K562 (cell line): ENCODE results near the gene PHKB. TPM values are rescaled to one million over a fixed set of nuclear protein-coding genes. Genes with fewer than 3 reads are reported as not detected.

Source experiments
- ATAC-seq: fragments of 200-7000 bp; cut with Tn5 transposase; 3 replicates; pipeline ENCODE4 v1.9.1; 2020; ENCODE audit warnings: moderate library complexity
- BruUV-seq: library from RNA; stranded (reverse); fragments of 400-500 nt; replicated peaks from 2 replicates; lab custom pipeline; 2021; lab: Mats Ljungman, UMichigan
- CTCF ChIA-PET: fragments of 300-600 bp; formaldehyde crosslinking; extraction: SDS; loops from one replicate; lab custom pipeline; 2021; ENCODE audit warnings: low intra/inter-chr PET ratio; lab: Yijun Ruan, JAX
- POLR2A ChIA-PET: fragments of 300-600, 350-650 bp; sonication (Branson Sonifier 250); formaldehyde crosslinking; extraction: SDS; loops from one replicate; lab custom pipeline; 2021; ENCODE audit warnings: antibody characterized with exemption, inconsistent platforms; lab: Yijun Ruan, JAX
- DNase-seq, 4 experiments: peaks; one replicate each; pipeline versions ENCODE4 v3.0.0 to v3.0.0-alpha.2; 2011 to 2018; ENCODE audit warnings: low spot score in 3 of 4, mixed read lengths in 3 of 4; ENCODE audit errors: extremely low read depth in 1 of 4
- FAIRE-seq: peaks from 2 replicates; lab custom pipeline; 2011; peaks lifted over from hg19 to GRCh38; lab: Jason Lieb, UNC
- H2AFZ ChIP-seq: 2 replicates; pipeline ENCODE4 v1.6.0; 2011; ENCODE audit warnings: low read depth, low read length, control low read depth, inconsistent platforms
- H3K27ac ChIP-seq: fragments of 200-600 bp; 3 replicates; pipeline ENCODE4 v1.8.0; 2011; ENCODE audit warnings: low read depth, mild to moderate bottlenecking, control low read depth, inconsistent platforms, low read length, moderate library complexity, mixed read lengths; ENCODE audit errors: extremely low read depth
- H3K27me3 ChIP-seq, 2 experiments: fragments of 300-600 bp in 1 of 2; 2 replicates in 1 of 2; 3 replicates in 1 of 2; pipeline versions ENCODE4 v1.6.0 to v1.8.0; 2011; ENCODE audit warnings: inconsistent platforms in 2 of 2, low read length in 2 of 2, mild to moderate bottlenecking in 1 of 2, mixed read lengths in 1 of 2, moderate library complexity in 1 of 2; ENCODE audit not compliant: control insufficient read depth in 2 of 2, insufficient read depth in 2 of 2
- H3K36me3 ChIP-seq: fragments of 300-600 bp; 3 replicates; pipeline ENCODE4 v1.8.0; 2011; ENCODE audit warnings: mild to moderate bottlenecking, low read length, inconsistent platforms; ENCODE audit not compliant: control insufficient read depth, insufficient read depth
- H3K4me1 ChIP-seq, 2 experiments: fragments of 200-600 bp in 1 of 2; replicated peaks in 1 of 2; 2 replicates in 1 of 2; 3 replicates in 1 of 2; pipeline versions ENCODE4 v1.5.1 to v1.8.0; 2011; ENCODE audit warnings: inconsistent platforms in 2 of 2, low read length in 2 of 2, mild to moderate bottlenecking in 1 of 2, mixed read lengths in 1 of 2, moderate library complexity in 1 of 2; ENCODE audit not compliant: control insufficient read depth in 2 of 2, insufficient read depth in 2 of 2
- H3K4me2 ChIP-seq: 2 replicates; pipeline ENCODE4 v1.6.1; 2011; ENCODE audit warnings: low read length, control low read depth, inconsistent platforms, mixed read lengths; ENCODE audit not compliant: insufficient read depth
- H3K4me3 ChIP-seq: fragments of 200-600 bp; sonication (generic), shearing (Covaris generic); 2 replicates; pipeline ENCODE4 v1.5.1; 2016; ENCODE audit warnings: control low read depth, inconsistent platforms
- H3K79me2 ChIP-seq: fragments of 200-600 bp; 3 replicates; pipeline ENCODE4 v1.8.0; 2011; ENCODE audit warnings: low read length, inconsistent platforms; ENCODE audit not compliant: control insufficient read depth, insufficient read depth
- H3K9ac ChIP-seq, 2 experiments: 2 replicates each; pipeline versions ENCODE4 v1.6.0 to v1.6.1; 2011; ENCODE audit warnings: low read depth in 2 of 2, low read length in 2 of 2, control low read depth in 1 of 2, inconsistent platforms in 1 of 2, mild to moderate bottlenecking in 1 of 2, mixed read lengths in 1 of 2; ENCODE audit not compliant: insufficient read depth in 1 of 2
- H3K9me1 ChIP-seq: one replicate; pipeline ENCODE4 v1.6.0; 2011; ENCODE audit warnings: inconsistent platforms, mild to moderate bottlenecking, low read length, moderate library complexity; ENCODE audit not compliant: control insufficient read depth, insufficient read depth
- H3K9me3 ChIP-seq: replicated peaks from 2 replicates; pipeline ENCODE4 v1.5.1; 2011; ENCODE audit warnings: low read depth, low read length, inconsistent platforms; ENCODE audit not compliant: control insufficient read depth, insufficient read depth
- H4K20me1 ChIP-seq: replicated peaks from 2 replicates; pipeline ENCODE4 v1.6.1; 2011; ENCODE audit warnings: low read length, inconsistent platforms, mixed read lengths; ENCODE audit not compliant: control insufficient read depth, insufficient read depth
- BRD9 ChIP-seq: fragments of 450-650 bp; IDR thresholded peaks from 2 replicates; pipeline ENCODE4 v1.6.1; 2018; ENCODE audit warnings: low read depth; ENCODE audit not compliant: partially characterized antibody
- CEBPG ChIP-seq, 3 experiments: fragments of 200-800 bp in 1 of 3; sonication (Bioruptor generic) in 1 of 3; sonication (generic) in 1 of 3; formaldehyde crosslinking in 1 of 3; IDR thresholded peaks in 2 of 3; conservative IDR thresholded peaks in 1 of 3; 2 replicates each; pipeline versions ENCODE4 v1.6.1 to v1.8.0; 2016 to 2022; ENCODE audit warnings: missing compliant biosample characterization in 2 of 3, missing genetic modification characterization in 2 of 3, mild to moderate bottlenecking in 1 of 3, missing genetic modification reagents in 1 of 3
- FUS ChIP-seq: fragments of 200-400 bp; formaldehyde crosslinking; optimal IDR thresholded peaks from 2 replicates; pipeline ENCODE3; 2017; ENCODE audit warnings: low read depth, low read length
- HDAC8 ChIP-seq: fragments of 450-650 bp; IDR thresholded peaks from 2 replicates; pipeline ENCODE4 v1.6.1; 2016; ENCODE audit warnings: mild to moderate bottlenecking, missing genetic modification characterization, moderate library complexity, missing compliant biosample characterization
- HMG20A ChIP-seq: fragments of 450-650 bp; formaldehyde crosslinking; conservative IDR thresholded peaks from 2 replicates; pipeline ENCODE4 v1.4.0; 2020; ENCODE audit warnings: mild to moderate bottlenecking, mixed read lengths
- MXD1 ChIP-seq: fragments of 250-450 bp; sonication (Bioruptor Pico); IDR thresholded peaks from 2 replicates; pipeline ENCODE4 v1.8.0; 2021; ENCODE audit warnings: borderline replicate concordance, mild to moderate bottlenecking, moderate library complexity; ENCODE audit not compliant: poor library complexity, severe bottlenecking
- NFYB ChIP-seq: IDR thresholded peaks from 2 replicates; pipeline ENCODE4 v1.6.1; 2011; ENCODE audit warnings: mild to moderate bottlenecking, moderate library complexity; ENCODE audit not compliant: insufficient read length; ENCODE audit errors: extremely low read depth
- POLR3G ChIP-seq: IDR thresholded peaks from 2 replicates; pipeline ENCODE4 v1.6.1; 2011; ENCODE audit not compliant: insufficient read length, insufficient replicate concordance; ENCODE audit errors: extremely low read depth
- SMAD2 ChIP-seq: fragments of 150-350 bp; IDR thresholded peaks from 2 replicates; pipeline ENCODE4 v1.6.1; 2014; ENCODE audit warnings: low read depth, mild to moderate bottlenecking, low read length
- ZBTB40 ChIP-seq, 2 experiments: fragments of 450-650 bp in 1 of 2; sonication (generic) in 1 of 2; formaldehyde crosslinking in 1 of 2; IDR thresholded peaks; 2 replicates each; pipeline versions ENCODE4 v1.7.1 to v1.9.0; 2016 to 2022; ENCODE audit warnings: inconsistent platforms in 1 of 2, mild to moderate bottlenecking in 1 of 2, missing genetic modification reagents in 1 of 2
- ZNF133 ChIP-seq: fragments of 250-450 bp; sonication (Bioruptor Pico); IDR thresholded peaks from 2 replicates; pipeline ENCODE4 v1.4.0; 2020; ENCODE audit warnings: mild to moderate bottlenecking
- WGBS: fragments of 100-300 bp; shearing (Covaris generic); methylation state at CpG from one replicate; pipeline ENCODE4 v1.1.6; 2016; ENCODE audit warnings: low coverage, mixed read lengths; ENCODE audit not compliant: insufficient coverage; ENCODE audit errors: missing lambda C conversion rate; 5-methylcytosine and 5-hydroxymethylcytosine counted together
- in situ Hi-C: fragments of 300-500 bp; cut with MboI; formaldehyde crosslinking; loops from 4 replicates; pipeline ENCODE4 v1.15.0; 2018; ENCODE audit warnings: inconsistent platforms, mixed read lengths
- intact Hi-C: fragments of 100-400 bp; cut with micrococcal nuclease; formaldehyde crosslinking; loops from 2 replicates; pipeline ENCODE4 v1.14.2; 2022
- polyA plus RNA-seq, 8 experiments: library from polyadenylated mRNA; depleted of rRNA in 4 of 8; stranded (reverse) in 5 of 8; unstranded in 3 of 8; fragments of >200 nt; fragmentation: Nextera tagmentation in 2 of 8; fragmentation: Illumina TruSeq in 1 of 8; extraction: Ambion mirVana in 2 of 8; extraction: Trizol in 1 of 8; gene quantifications; 2 replicates each; pipeline versions ENCODE4 v1.2.1 to v1.2.3, GENCODE V29; 2011 to 2014; ENCODE audit warnings: inconsistent platforms in 1 of 8, missing spikeins in 1 of 8
- total RNA-seq, 7 experiments: library from RNA; depleted of rRNA in 6 of 7; stranded (reverse); fragments of >200 nt in 6 of 7; fragmentation: Illumina TruSeq in 2 of 7; extraction: Trizol in 2 of 7; gene quantifications; 2 replicates each; pipeline versions ENCODE4 v1.2.1 to v1.2.3, GENCODE V29; 2011 to 2021; ENCODE audit warnings: low replicate concordance in 1 of 7

The PHKB gene
- total and polyA plus RNA-seq, 9 of the 15 experiments (the other 6 are each of a cell fraction or from before 2014, with no cell fraction given), result 24.7 to 92.3 (median 67.0) TPM

- DNase-seq, result no peak
- no peaks in the 10 kb centered on the region for H3K9me1 ChIP-seq
- BruUV-seq, result no TSS peak
- no peak for FAIRE-seq
- H3K4me1 ChIP-seq, result peaks cover 0 to 16% of the 10 kb centered on the region in 2 experiments; a peak in 3 of 5 replicates
- H3K9ac ChIP-seq, result no peak overlapping the region
- CTCF ChIA-PET, result no interaction called here
- H3K4me2 ChIP-seq, result no peak overlapping the region
- in situ Hi-C loops (no loop called here), intact Hi-C loops (no loop called here)
- 0 out of 2 replicates have a peak, but pooled peaks cover 3% of the 10 kb centered on the region for H4K20me1 ChIP-seq
- no peak for ATAC-seq
- 94% methylated on average over 5 of the region's 5 CpGs for WGBS
- H3K36me3 ChIP-seq, result peaks cover 17% of the 10 kb centered on the region
- no peaks in the 10 kb centered on the region for H3K27me3 ChIP-seq
- H3K79me2 ChIP-seq, result peaks cover 32% of the 10 kb centered on the region
- no peaks in the 10 kb centered on the region for H3K9me3 ChIP-seq
- H2AFZ ChIP-seq, result no peak overlapping the region
- H3K27ac ChIP-seq, result no peak overlapping the region
- POLR2A ChIA-PET, result interaction anchor here (1.2 to 1.5 kb wide), 4 partner anchors 9 to 68 kb away, joined by 3 to 4 read pairs (median 4); no protein-coding TSS in a partner anchor
- H3K4me3 ChIP-seq, result no peak overlapping the region
- TF ChIP-seq NFYB (no peak), FUS (no peak), CEBPG (CRISPR knock-in tag; IDR thresholded peaks at IDR 0.05) (no peak), CEBPG (tag; conservative IDR thresholded peaks at IDR 0.05 in 1 of 2, IDR thresholded peaks at IDR 0.05 in 1 of 2) (no peak), HMG20A (CRISPR knock-in tag) (no peak), POLR3G (no peak), ZNF133 (CRISPR knock-in tag) (no peak), SMAD2 (no peak), HDAC8 (no peak), MXD1 (no peak), BRD9 (no peak), ZBTB40 (IDR thresholded peaks at IDR 0.05) (no peak), ZBTB40 (CRISPR knock-in tag; IDR thresholded peaks at IDR 0.05) (no peak)
Measured at GRCh38 chr16:47524007-47524405, 62.9 kb downstream of the PHKB start.
